ENCODE data around the gene DAD1.
A peak's percentile ranks its signal among the peaks of the same experiment; 100 is the strongest.

Gene DAD1

GRCh38 chr14:22517117-22517720 is 71.8 kb downstream of the DAD1 start:
- no peak for TF ChIP-seq GATA3 (IDR thresholded peaks at IDR 0.05; ENCODE audit: low read depth, low read length)
- TF ChIP-seq GATA2 (IDR thresholded peaks at IDR 0.05; ENCODE audit: low read depth, low read length), result peak; percentile 44

DNA sequence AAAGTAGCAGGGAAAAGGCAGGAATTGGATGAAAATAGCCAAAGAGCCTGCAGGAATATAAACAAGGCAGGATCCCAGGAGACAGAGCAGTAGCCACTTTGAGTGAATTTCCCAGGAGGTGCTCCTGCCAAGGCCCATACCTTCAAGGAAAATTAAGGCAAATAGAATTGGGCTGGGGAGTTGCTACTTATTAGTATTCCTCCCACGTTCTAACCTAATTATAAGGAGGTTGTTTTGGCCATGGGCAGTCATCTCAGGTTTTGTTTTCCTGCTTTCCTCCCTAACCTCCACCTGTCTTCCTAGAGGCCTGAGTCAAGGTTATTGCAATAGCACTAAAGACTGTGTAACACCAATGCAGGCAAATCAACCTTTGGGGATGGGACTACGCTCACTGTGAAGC is 73.1 kb downstream of the DAD1 start:
- TF ChIP-seq GATA3 (IDR thresholded peaks at IDR 0.05; ENCODE audit: low read depth, low read length), result no peak
- TF ChIP-seq GATA2 (IDR thresholded peaks at IDR 0.05; ENCODE audit: low read depth, low read length), result no peak

Measured in SH-SY5Y (cell line).